Mammary epithelial cell (primary cell): ENCODE data around the gene PRM2.

ENCODE experiments used
- EZH2 ChIP-seq: IDR thresholded peaks from 2 replicates; pipeline ENCODE4 v1.6.1; 2012; ENCODE audit warnings: low read length, inconsistent platforms, borderline replicate concordance
- TF ChIP-seq, protein P1 (sequence below), 2 donors: IDR thresholded peaks in 1 of 2; conservative IDR thresholded peaks in 1 of 2; 2 replicates each; pipeline ENCODE4 v1.5.1; 2011 to 2012; ENCODE audit warnings: inconsistent platforms in 2 of 2, low read length in 2 of 2, mild to moderate bottlenecking in 2 of 2, control low read depth in 1 of 2, low read depth in 1 of 2; ENCODE audit not compliant: insufficient read depth in 1 of 2; ENCODE audit errors: extremely low read depth in 1 of 2

DNA sequence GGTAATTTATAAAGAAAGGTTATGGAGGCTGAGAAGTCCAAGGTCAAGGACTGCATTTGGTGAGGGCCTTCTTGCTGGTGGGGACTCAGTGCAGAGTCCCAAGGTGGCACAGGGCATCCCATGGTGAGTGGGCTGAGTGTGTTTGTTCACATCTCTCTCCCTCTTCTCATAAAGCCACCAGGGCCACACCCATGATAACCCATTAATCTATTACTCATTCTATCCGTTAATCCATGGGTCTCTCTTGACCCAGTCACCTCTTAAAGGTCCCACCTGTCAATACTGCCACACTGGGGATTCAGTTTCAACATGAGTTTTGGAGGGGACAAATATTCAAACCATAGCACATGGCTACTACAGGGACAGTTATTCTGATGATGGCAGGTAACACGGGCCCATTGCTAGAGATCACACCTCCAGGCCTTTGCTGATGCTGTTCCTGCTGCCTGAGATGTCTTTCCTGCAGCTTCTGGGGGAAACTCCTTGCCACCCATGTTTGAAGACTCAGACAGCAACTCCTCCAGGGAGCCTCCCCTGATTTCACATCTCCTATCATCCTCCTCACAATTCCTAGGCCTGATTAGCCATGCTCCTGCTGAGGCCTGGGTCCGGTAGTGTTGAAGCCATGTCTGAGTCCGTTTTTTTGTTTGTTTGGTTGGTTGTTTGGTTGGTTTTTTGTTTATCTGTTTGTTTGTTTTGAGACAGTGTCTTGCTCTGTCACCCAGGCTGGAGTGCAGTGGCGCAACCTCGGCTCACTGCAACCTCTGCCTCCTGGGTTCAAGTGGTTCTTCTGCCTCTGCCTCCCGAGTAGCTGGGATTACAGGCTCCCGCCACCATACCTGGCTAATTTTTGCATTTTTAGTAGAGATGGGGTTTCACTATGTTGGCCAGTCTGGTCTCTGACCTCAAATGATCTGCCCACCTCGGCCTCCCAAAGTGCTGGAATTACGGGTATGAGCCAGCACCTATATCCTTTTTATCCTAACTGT lies 36.3 kb downstream of the PRM2 start:
- TF ChIP-seq, protein P1, sequence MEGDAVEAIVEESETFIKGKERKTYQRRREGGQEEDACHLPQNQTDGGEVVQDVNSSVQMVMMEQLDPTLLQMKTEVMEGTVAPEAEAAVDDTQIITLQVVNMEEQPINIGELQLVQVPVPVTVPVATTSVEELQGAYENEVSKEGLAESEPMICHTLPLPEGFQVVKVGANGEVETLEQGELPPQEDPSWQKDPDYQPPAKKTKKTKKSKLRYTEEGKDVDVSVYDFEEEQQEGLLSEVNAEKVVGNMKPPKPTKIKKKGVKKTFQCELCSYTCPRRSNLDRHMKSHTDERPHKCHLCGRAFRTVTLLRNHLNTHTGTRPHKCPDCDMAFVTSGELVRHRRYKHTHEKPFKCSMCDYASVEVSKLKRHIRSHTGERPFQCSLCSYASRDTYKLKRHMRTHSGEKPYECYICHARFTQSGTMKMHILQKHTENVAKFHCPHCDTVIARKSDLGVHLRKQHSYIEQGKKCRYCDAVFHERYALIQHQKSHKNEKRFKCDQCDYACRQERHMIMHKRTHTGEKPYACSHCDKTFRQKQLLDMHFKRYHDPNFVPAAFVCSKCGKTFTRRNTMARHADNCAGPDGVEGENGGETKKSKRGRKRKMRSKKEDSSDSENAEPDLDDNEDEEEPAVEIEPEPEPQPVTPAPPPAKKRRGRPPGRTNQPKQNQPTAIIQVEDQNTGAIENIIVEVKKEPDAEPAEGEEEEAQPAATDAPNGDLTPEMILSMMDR (conservative IDR thresholded peaks at IDR 0.05 in 1 of 2, IDR thresholded peaks at IDR 0.05 in 1 of 2; ENCODE audit: extremely low read depth in 1 of 2, insufficient read depth in 1 of 2, low read depth in 1 of 2, low read length in 2 of 2) = no peak
- TF ChIP-seq EZH2 = no peak
